GM23338 (cell line): ENCODE measurements around the gene RHOF. TPM values are rescaled to one million over a fixed set of nuclear protein-coding genes. Genes with fewer than 3 reads are reported as not detected.
A peak's percentile ranks its signal among the peaks of the same experiment; 100 is the strongest.

Source experiments
- ATAC-seq: fragments of 200-7000 bp; cut with Tn5 transposase; 3 replicates; pipeline ENCODE4 v1.9.1; 2020
- DNase-seq: peaks from one replicate; pipeline ENCODE4 v3.0.0-alpha.2; 2015; ENCODE audit warnings: low spot score
- H2AFZ ChIP-seq: fragments of 200-600 bp; sonication (generic); 2 replicates; pipeline ENCODE4 v1.8.0; 2016; ENCODE audit warnings: antibody characterized with exemption, mild to moderate bottlenecking, moderate library complexity
- H3F3A ChIP-seq: fragments of 200-600 bp; sonication (generic); replicated peaks from 2 replicates; pipeline ENCODE4 v1.8.0; 2017; ENCODE audit warnings: antibody characterized with exemption, mixed run types, low read depth
- H3K27ac ChIP-seq: fragments of 200-600 bp; sonication (generic); 2 replicates; pipeline ENCODE4 v1.6.1; 2016; ENCODE audit warnings: low read depth
- H3K27me3 ChIP-seq: fragments of 200-600 bp; sonication (generic); 2 replicates; pipeline ENCODE4 v1.8.0; 2016; ENCODE audit warnings: mild to moderate bottlenecking, mixed run types, moderate library complexity; ENCODE audit not compliant: insufficient read depth
- H3K36me3 ChIP-seq: fragments of 200-600 bp; sonication (generic); 2 replicates; pipeline ENCODE4 v1.8.0; 2016; ENCODE audit warnings: mild to moderate bottlenecking; ENCODE audit not compliant: insufficient read depth
- H3K4me1 ChIP-seq: fragments of 200-600 bp; sonication (generic); 2 replicates; pipeline ENCODE4 v1.8.0; 2016; ENCODE audit warnings: mild to moderate bottlenecking, moderate library complexity; ENCODE audit not compliant: insufficient read depth
- H3K4me2 ChIP-seq: fragments of 200-600 bp; sonication (generic); 2 replicates; pipeline ENCODE4 v1.7.1; 2017; ENCODE audit warnings: mixed run types
- H3K4me3 ChIP-seq: fragments of 200-600 bp; sonication (generic); 2 replicates; pipeline ENCODE4 v1.6.1; 2016; ENCODE audit warnings: mixed run types
- H3K79me2 ChIP-seq: fragments of 200-600 bp; sonication (generic); replicated peaks from 2 replicates; pipeline ENCODE4 v1.8.0; 2017; ENCODE audit warnings: mild to moderate bottlenecking; ENCODE audit not compliant: insufficient read depth
- H3K9me2 ChIP-seq: fragments of 200-600 bp; sonication (generic); 2 replicates; pipeline ENCODE4 v1.8.0; 2017; ENCODE audit not compliant: insufficient read depth
- H4K20me1 ChIP-seq: fragments of 200-600 bp; sonication (generic); replicated peaks from 2 replicates; pipeline ENCODE4 v1.8.0; 2017; ENCODE audit warnings: mild to moderate bottlenecking; ENCODE audit not compliant: insufficient read depth
- H3K27ac Mint-ChIP-seq: 2 replicates; pipeline ENCODE4 v1.8.0; 2020; ENCODE audit warnings: inconsistent platforms, mild to moderate bottlenecking, moderate library complexity, mixed read lengths
- H3K27me3 Mint-ChIP-seq: 3 replicates; pipeline ENCODE4 v1.8.0; 2022; ENCODE audit warnings: low read depth, mild to moderate bottlenecking, moderate library complexity, mixed read lengths, inconsistent platforms; ENCODE audit not compliant: insufficient read depth, poor library complexity
- H3K36me3 Mint-ChIP-seq: 3 replicates; pipeline ENCODE4 v1.8.0; 2021; ENCODE audit warnings: low read depth, mild to moderate bottlenecking, inconsistent platforms, moderate library complexity, mixed read lengths
- H3K4me1 Mint-ChIP-seq: 3 replicates; pipeline ENCODE4 v1.8.0; 2020; ENCODE audit warnings: mild to moderate bottlenecking, inconsistent platforms, mixed read lengths
- H3K4me3 Mint-ChIP-seq: 3 replicates; pipeline ENCODE4 v1.8.0; 2021; ENCODE audit warnings: moderate library complexity, mild to moderate bottlenecking, inconsistent platforms, mixed read lengths
- H3K9me3 Mint-ChIP-seq: 3 replicates; pipeline ENCODE4 v1.8.0; 2020; ENCODE audit warnings: moderate library complexity, mild to moderate bottlenecking, inconsistent platforms, mixed read lengths
- CREB1 ChIP-seq: fragments of 250-450 bp; sonication (Bioruptor Pico); IDR thresholded peaks from 2 replicates; pipeline ENCODE4 v1.5.0; 2020; ENCODE audit warnings: low read depth, mild to moderate bottlenecking, moderate library complexity
- EZH2 ChIP-seq: fragments of 200-600 bp; sonication (generic); IDR thresholded peaks from one replicate; pipeline ENCODE4 v1.8.0; 2017; ENCODE audit warnings: antibody characterized with exemption, mild to moderate bottlenecking, low read depth; ENCODE audit not compliant: unreplicated experiment
- EZH2phosphoT487 ChIP-seq: fragments of 200-600 bp; sonication (generic); IDR thresholded peaks from one replicate; pipeline ENCODE4 v1.8.1; 2018; ENCODE audit warnings: antibody characterized with exemption; ENCODE audit not compliant: unreplicated experiment
- JUNB ChIP-seq: IDR thresholded peaks from one replicate; pipeline ENCODE4 v1.6.1; 2016; ENCODE audit warnings: antibody characterized with exemption; ENCODE audit not compliant: unreplicated experiment
- NANOG ChIP-seq: IDR thresholded peaks from 2 replicates; pipeline ENCODE4 v1.6.1; 2016; ENCODE audit warnings: antibody characterized with exemption, borderline replicate concordance
- POLR2AphosphoS5 ChIP-seq: IDR thresholded peaks from 2 replicates; pipeline ENCODE4 v1.6.1; 2016; ENCODE audit warnings: antibody characterized with exemption, low read depth
- STAT1 ChIP-seq: IDR thresholded peaks from one replicate; pipeline ENCODE4 v1.6.1; 2016; ENCODE audit warnings: antibody characterized with exemption; ENCODE audit not compliant: unreplicated experiment
- ZNF114 ChIP-seq: fragments of 250-450 bp; sonication (Bioruptor Pico); IDR thresholded peaks from 2 replicates; pipeline ENCODE4 v1.5.0; 2020; ENCODE audit warnings: mild to moderate bottlenecking, moderate library complexity
- ZNF331 ChIP-seq: fragments of 250-450 bp; sonication (Bioruptor Pico); IDR thresholded peaks from 2 replicates; pipeline ENCODE4 v1.5.0; 2020; ENCODE audit warnings: low read depth, mild to moderate bottlenecking, moderate library complexity
- polyA plus RNA-seq: library from polyadenylated mRNA; unstranded; fragments of >200 nt; fragmentation: Nextera tagmentation; extraction: Ambion mirVana; gene quantifications from 2 replicates; pipeline ENCODE4 v1.2.1, GENCODE V29; 2016
- total RNA-seq: library from RNA; depleted of rRNA; stranded (reverse); fragments of >200 nt; shearing (Covaris generic); gene quantifications from 2 replicates; pipeline ENCODE4 v1.2.3, GENCODE V29; 2014
- TF ChIP-seq, protein P1 (sequence below): fragments of 250-450 bp; sonication (Bioruptor Pico); IDR thresholded peaks from 2 replicates; pipeline ENCODE4 v1.5.0; 2020; ENCODE audit warnings: mild to moderate bottlenecking, moderate library complexity
- TF ChIP-seq, protein P2 (sequence below): IDR thresholded peaks from 2 replicates; pipeline ENCODE4 v1.6.1; 2016; ENCODE audit warnings: antibody characterized with exemption
- TF ChIP-seq, protein P3 (sequence below): IDR thresholded peaks from one replicate; pipeline ENCODE4 v1.6.1; 2018; ENCODE audit warnings: antibody characterized with exemption; ENCODE audit not compliant: unreplicated experiment
- TF ChIP-seq, protein P4 (sequence below), 2 experiments: fragments of 200-600 bp in 1 of 2; sonication (generic) in 1 of 2; conservative IDR thresholded peaks; 2 replicates each; pipeline versions ENCODE4 v1.5.1 to v1.6.1; 2016 to 2017; ENCODE audit warnings: antibody characterized with exemption in 2 of 2, low read depth in 2 of 2, mild to moderate bottlenecking in 2 of 2, moderate library complexity in 1 of 2

RHOF gene
- total and polyA plus RNA-seq, 2 experiments from 2014 or later: 10.5 to 53.4 TPM

- Histone ChIP-seq H3K4me1 (no peaks in the 10 kb centered on the region), H2AFZ (no peak overlapping the region), H3K27ac (0 out of 2 replicates have a peak overlapping the region, but pooled peaks have one; percentile 66), H3K4me3 (no peak overlapping the region), H4K20me1 (peaks cover 30% of the 10 kb centered on the region), H3K27me3 (no peaks in the 10 kb centered on the region), H3K9me2 (no peaks in the 10 kb centered on the region), H3F3A (no peaks in the 10 kb centered on the region; the same call in 1 of the 2 replicates), H3K4me2 (no peak overlapping the region), H3K79me2 (peaks cover 55% of the 10 kb centered on the region), H3K36me3 (no peaks in the 10 kb centered on the region; the same call in 1 of the 2 replicates)
- DNase-seq (no peak), ATAC-seq (no peak)
- no peak overlapping the region for H3K27ac Mint-ChIP-seq
- H3K36me3 Mint-ChIP-seq: peaks cover 22% of the 10 kb centered on the region; the same call in 2 of the 3 replicates
- H3K9me3 Mint-ChIP-seq: no peaks in the 10 kb centered on the region
- peaks cover 3% of the 10 kb centered on the region; the same call in 1 of the 3 replicates for H3K4me1 Mint-ChIP-seq
- TF ChIP-seq, protein P1, sequence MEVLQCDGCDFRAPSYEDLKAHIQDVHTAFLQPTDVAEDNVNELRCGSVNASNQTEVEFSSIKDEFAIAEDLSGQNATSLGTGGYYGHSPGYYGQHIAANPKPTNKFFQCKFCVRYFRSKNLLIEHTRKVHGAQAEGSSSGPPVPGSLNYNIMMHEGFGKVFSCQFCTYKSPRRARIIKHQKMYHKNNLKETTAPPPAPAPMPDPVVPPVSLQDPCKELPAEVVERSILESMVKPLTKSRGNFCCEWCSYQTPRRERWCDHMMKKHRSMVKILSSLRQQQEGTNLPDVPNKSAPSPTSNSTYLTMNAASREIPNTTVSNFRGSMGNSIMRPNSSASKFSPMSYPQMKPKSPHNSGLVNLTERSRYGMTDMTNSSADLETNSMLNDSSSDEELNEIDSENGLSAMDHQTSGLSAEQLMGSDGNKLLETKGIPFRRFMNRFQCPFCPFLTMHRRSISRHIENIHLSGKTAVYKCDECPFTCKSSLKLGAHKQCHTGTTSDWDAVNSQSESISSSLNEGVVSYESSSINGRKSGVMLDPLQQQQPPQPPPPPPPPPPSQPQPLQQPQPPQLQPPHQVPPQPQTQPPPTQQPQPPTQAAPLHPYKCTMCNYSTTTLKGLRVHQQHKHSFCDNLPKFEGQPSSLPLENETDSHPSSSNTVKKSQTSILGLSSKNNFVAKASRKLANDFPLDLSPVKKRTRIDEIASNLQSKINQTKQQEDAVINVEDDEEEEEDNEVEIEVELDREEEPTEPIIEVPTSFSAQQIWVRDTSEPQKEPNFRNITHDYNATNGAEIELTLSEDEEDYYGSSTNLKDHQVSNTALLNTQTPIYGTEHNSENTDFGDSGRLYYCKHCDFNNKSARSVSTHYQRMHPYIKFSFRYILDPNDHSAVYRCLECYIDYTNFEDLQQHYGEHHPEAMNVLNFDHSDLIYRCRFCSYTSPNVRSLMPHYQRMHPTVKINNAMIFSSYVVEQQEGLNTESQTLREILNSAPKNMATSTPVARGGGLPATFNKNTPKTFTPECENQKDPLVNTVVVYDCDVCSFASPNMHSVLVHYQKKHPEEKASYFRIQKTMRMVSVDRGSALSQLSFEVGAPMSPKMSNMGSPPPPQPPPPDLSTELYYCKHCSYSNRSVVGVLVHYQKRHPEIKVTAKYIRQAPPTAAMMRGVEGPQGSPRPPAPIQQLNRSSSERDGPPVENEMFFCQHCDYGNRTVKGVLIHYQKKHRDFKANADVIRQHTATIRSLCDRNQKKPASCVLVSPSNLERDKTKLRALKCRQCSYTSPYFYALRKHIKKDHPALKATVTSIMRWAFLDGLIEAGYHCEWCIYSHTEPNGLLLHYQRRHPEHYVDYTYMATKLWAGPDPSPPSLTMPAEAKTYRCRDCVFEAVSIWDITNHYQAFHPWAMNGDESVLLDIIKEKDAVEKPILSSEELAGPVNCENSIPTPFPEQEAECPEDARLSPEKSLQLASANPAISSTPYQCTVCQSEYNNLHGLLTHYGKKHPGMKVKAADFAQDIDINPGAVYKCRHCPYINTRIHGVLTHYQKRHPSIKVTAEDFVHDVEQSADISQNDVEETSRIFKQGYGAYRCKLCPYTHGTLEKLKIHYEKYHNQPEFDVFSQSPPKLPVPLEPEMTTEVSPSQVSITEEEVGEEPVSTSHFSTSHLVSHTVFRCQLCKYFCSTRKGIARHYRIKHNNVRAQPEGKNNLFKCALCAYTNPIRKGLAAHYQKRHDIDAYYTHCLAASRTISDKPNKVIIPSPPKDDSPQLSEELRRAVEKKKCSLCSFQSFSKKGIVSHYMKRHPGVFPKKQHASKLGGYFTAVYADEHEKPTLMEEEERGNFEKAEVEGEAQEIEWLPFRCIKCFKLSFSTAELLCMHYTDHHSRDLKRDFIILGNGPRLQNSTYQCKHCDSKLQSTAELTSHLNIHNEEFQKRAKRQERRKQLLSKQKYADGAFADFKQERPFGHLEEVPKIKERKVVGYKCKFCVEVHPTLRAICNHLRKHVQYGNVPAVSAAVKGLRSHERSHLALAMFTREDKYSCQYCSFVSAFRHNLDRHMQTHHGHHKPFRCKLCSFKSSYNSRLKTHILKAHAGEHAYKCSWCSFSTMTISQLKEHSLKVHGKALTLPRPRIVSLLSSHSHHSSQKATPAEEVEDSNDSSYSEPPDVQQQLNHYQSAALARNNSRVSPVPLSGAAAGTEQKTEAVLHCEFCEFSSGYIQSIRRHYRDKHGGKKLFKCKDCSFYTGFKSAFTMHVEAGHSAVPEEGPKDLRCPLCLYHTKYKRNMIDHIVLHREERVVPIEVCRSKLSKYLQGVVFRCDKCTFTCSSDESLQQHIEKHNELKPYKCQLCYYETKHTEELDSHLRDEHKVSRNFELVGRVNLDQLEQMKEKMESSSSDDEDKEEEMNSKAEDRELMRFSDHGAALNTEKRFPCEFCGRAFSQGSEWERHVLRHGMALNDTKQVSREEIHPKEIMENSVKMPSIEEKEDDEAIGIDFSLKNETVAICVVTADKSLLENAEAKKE: no peak
- TF ChIP-seq CREB1 (CRISPR knock-in tag): no peak
- no peak for TF ChIP-seq ZNF331 (CRISPR knock-in tag)
- no peak for TF ChIP-seq ZNF114
- TF ChIP-seq, protein P2, sequence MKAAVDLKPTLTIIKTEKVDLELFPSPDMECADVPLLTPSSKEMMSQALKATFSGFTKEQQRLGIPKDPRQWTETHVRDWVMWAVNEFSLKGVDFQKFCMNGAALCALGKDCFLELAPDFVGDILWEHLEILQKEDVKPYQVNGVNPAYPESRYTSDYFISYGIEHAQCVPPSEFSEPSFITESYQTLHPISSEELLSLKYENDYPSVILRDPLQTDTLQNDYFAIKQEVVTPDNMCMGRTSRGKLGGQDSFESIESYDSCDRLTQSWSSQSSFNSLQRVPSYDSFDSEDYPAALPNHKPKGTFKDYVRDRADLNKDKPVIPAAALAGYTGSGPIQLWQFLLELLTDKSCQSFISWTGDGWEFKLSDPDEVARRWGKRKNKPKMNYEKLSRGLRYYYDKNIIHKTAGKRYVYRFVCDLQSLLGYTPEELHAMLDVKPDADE: no peak
- TF ChIP-seq EZH2: no peak
- TF ChIP-seq POLR2AphosphoS5: no peak
- no peak for TF ChIP-seq STAT1
- TF ChIP-seq, protein P3, sequence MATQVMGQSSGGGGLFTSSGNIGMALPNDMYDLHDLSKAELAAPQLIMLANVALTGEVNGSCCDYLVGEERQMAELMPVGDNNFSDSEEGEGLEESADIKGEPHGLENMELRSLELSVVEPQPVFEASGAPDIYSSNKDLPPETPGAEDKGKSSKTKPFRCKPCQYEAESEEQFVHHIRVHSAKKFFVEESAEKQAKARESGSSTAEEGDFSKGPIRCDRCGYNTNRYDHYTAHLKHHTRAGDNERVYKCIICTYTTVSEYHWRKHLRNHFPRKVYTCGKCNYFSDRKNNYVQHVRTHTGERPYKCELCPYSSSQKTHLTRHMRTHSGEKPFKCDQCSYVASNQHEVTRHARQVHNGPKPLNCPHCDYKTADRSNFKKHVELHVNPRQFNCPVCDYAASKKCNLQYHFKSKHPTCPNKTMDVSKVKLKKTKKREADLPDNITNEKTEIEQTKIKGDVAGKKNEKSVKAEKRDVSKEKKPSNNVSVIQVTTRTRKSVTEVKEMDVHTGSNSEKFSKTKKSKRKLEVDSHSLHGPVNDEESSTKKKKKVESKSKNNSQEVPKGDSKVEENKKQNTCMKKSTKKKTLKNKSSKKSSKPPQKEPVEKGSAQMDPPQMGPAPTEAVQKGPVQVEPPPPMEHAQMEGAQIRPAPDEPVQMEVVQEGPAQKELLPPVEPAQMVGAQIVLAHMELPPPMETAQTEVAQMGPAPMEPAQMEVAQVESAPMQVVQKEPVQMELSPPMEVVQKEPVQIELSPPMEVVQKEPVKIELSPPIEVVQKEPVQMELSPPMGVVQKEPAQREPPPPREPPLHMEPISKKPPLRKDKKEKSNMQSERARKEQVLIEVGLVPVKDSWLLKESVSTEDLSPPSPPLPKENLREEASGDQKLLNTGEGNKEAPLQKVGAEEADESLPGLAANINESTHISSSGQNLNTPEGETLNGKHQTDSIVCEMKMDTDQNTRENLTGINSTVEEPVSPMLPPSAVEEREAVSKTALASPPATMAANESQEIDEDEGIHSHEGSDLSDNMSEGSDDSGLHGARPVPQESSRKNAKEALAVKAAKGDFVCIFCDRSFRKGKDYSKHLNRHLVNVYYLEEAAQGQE: no peak
- TF ChIP-seq, protein P4, sequence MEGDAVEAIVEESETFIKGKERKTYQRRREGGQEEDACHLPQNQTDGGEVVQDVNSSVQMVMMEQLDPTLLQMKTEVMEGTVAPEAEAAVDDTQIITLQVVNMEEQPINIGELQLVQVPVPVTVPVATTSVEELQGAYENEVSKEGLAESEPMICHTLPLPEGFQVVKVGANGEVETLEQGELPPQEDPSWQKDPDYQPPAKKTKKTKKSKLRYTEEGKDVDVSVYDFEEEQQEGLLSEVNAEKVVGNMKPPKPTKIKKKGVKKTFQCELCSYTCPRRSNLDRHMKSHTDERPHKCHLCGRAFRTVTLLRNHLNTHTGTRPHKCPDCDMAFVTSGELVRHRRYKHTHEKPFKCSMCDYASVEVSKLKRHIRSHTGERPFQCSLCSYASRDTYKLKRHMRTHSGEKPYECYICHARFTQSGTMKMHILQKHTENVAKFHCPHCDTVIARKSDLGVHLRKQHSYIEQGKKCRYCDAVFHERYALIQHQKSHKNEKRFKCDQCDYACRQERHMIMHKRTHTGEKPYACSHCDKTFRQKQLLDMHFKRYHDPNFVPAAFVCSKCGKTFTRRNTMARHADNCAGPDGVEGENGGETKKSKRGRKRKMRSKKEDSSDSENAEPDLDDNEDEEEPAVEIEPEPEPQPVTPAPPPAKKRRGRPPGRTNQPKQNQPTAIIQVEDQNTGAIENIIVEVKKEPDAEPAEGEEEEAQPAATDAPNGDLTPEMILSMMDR (conservative IDR thresholded peaks at IDR 0.05; ENCODE audit: low read depth in 2 of 2): no peak
- TF ChIP-seq NANOG: no peak
- TF ChIP-seq JUNB: no peak
- TF ChIP-seq EZH2phosphoT487: no peak
- H3K4me3 Mint-ChIP-seq: no peak overlapping the region
- peaks cover 5% of the 10 kb centered on the region for H3K27me3 Mint-ChIP-seq
Measured at GRCh38 chr12:121729021-121729420, 64.5 kb downstream of the RHOF start.
